Stimulated activated CD8-positive, alpha-beta memory T cell treated with anti-CD3 and anti-CD28 coated beads, Interleukin-15, amount 100 ng/mL, for 1 hour (primary cell): ENCODE data around the gene TMCO2.

Source experiments
- DNase-seq: peaks from one replicate; pipeline ENCODE4 v3.0.0-alpha.2; 2020; ENCODE audit warnings: low read depth

Gene TMCO2

GRCh38 chr1:40257688-40258444, 10.1 kb downstream of the TMCO2 start, which contains the start of gene ZMPSTE24:
TSS of gene ZMPSTE24 (plus strand) at chr1:40258236. CDS start at chr1:40258272, 36 bp downstream.
- peak; percentile 90 for DNase-seq

- no peak for DNase-seq
These were observed 10.7 kb downstream of the TMCO2 start for GRCh38 chr1:40258445-40258769.

GRCh38 chr1:40264354-40264781, 16.6 kb downstream of the TMCO2 start:
- no peak for DNase-seq

DNA sequence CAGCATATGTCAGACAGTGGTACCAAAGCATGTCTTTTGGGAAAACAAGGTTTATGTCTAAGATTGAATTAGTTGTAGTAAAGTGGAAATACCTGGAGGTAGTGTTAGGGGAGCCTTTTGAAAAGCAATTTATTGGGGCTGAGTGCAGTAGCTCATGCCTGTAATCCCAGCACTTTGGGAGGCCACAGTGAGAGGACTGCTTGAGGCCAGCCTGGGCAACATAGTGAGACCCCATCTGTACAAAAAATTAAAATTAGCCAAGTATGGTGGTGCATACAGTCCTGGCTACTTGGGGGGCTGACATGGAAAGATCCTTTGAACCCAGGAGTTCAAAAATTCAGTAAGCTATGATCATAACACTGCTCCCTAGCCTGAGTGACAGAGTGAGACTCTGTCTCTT, 17.6 kb downstream of the TMCO2 start:
- no peak for DNase-seq

GRCh38 chr1:40265919-40266318, 18.2 kb downstream of the TMCO2 start:
- DNase-seq: no peak

- DNase-seq: no peak
These were observed 19.2 kb downstream of the TMCO2 start for GRCh38 chr1:40266786-40267535.

DNA sequence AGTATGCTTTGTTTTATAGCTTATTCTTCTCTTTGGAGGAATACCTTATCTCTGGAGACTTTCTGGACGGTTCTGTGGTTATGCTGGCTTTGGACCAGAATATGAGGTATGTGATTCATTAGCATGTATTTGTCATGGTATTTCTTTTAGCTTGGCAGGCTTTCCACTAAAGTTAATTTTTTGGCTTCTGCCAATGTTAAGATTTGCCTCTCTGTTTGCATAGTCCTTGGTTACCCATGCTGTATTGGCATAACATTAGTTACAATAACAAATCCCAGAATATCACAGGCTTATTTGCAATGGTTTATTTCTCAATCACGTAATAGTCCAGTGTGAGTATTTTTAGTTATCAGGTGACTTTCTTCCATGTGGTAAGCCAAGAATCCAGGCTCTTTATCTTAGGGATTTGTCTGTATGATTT, 20.0 kb downstream of the TMCO2 start:
- no peak for DNase-seq

GRCh38 chr1:40268211-40268610, 20.5 kb downstream of the TMCO2 start:
- DNase-seq: no peak

GRCh38 chr1:40270152-40270834, 22.6 kb downstream of the TMCO2 start:
- DNase-seq: no peak

DNA sequence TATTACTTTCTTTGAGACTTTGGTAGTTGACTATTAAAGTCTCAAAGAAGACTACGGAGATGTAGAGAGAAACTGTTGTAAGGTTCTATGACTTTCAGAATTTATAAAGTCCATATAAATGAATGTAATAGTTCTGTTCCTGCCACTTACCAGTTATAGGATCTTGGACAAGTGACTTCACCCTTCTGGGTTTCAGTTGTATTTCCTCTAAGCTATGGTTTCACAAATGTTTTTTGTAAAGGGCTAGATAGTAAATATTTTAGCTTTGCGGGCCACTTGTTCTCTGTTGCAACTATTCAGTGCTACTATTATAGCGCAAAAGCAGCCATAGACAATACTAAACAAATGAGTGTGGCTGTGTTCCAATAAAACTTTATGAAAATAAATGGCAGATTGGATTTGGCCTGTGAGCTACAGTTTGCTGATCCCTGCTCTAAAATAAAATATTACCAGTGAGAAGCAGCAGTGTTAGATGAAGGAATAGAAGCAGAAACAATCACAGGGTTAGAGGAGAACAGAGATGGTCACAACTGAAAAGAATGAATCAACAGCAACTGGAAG, 25.0 kb downstream of the TMCO2 start:
- no peak for DNase-seq

- DNase-seq: no peak
These were observed 25.9 kb downstream of the TMCO2 start for GRCh38 chr1:40273547-40274166.

GRCh38 chr1:40274331-40274730, 26.6 kb downstream of the TMCO2 start:
- DNase-seq: no peak

GRCh38 chr1:40276122-40276521, 28.4 kb downstream of the TMCO2 start:
- no peak for DNase-seq

DNA sequence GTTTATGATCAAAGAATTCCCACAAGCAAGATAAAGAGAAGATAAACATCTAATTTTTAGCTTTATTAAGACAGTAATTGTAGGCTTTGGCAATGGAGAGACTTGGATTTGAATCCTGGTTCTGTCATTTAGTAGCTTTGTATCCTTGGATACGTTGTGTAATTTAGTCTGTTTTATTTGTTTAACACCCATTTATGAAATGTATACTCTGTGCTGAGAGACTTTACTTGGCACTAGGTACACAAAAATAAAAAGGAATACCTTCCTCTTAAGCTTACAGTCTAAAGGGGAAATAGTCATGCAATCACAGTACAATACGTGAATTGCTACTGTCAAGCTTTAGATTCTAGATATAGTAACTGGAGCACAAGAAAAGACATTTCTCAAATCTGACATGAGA, 34.1 kb downstream of the TMCO2 start:
- no peak for DNase-seq

DNA sequence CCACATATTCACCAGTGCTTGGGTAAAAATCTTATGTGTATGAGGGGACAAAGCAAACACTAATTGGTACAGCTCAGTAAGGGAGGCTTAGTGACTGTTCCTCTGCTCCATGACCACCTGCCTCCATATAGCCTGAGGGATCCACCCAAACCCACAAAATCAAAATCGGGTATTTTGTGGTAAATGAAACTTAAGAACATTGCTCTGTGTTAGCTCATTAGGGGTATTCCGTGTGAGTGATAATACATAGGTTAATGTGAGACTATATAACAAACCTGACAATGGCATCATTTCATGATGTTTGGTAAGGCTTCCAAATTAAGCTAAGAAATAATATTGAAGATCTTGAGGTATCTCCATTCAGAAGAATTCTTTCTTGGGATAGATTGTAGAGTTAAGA, 43.6 kb downstream of the TMCO2 start:
- no peak for DNase-seq

GRCh38 chr1:40299366-40300248, 51.9 kb downstream of the TMCO2 start:
- DNase-seq: no peak

DNA sequence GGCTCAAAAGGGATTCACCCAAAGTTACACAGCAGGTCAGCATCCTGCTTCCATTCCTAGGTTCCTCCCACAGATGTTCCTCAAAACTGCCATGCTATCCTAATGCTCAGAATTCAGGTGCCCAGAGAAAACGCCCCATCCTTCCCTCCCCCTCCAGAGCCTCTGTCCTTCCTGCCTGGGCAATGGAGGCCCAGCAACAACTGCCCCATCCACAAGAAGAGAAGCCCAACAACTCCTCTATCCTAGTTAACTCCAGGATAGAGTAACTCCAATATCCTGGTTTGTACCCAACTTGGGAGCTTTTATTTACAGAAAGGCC, 52.5 kb downstream of the TMCO2 start:
- no peak for DNase-seq

- no peak for DNase-seq
These were observed 52.9 kb downstream of the TMCO2 start for GRCh38 chr1:40300651-40301050.

GRCh38 chr1:40301066-40301465, 53.3 kb downstream of the TMCO2 start:
- DNase-seq: no peak
